ENCODE data around the gene WT1. TPM values are rescaled to one million over a fixed set of nuclear protein-coding genes. Genes with fewer than 3 reads are reported as not detected.

The WT1 gene
- total and polyA plus RNA-seq, 2 donors from 2014 or later: 0.66 to 15.0 TPM

DNA sequence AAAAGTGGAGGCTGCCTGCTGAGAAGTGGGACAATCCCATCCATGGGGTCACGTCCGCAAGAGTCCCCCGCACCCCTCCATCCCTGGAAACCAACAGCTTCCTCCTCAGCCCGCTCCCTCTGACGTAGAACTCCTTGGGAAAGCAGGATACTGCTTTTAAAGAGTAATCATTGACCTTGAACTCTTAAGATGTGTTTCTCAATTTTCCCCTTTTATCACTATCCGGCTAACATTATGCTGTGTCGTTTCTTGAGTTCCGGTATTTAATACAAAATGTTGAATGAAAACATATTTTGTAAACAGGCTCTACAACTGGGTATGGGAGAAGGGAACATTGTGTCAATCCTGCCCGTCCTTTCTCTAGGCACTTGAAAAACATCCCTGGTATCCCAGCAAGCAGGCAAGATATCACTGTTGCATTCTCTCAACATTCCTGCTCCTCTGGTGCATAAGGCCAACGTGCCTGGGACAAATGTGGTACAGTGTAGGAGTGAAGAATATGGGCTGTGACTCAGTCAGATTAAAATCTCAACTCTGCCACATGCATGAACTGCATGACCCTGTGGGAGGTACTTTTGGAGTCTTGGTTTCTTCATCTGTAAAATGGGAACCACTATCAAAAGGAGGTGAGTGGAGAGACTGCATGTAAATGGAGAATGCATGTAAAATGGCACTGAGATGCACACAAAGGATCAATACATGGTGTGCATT, 52.8 kb downstream of the WT1 start:
- Histone ChIP-seq H3K27me3 (ENCODE audit: control insufficient read depth, insufficient read depth, low read length) (no peaks in the 10 kb centered on the region), H3K9ac (ENCODE audit: low read length in 3 of 3) (no peak overlapping the region), H3K27ac (ENCODE audit: low read depth in 2 of 2, low read length in 2 of 2) (no peak overlapping the region), H3K4me3 (ENCODE audit: low read length in 3 of 3) (no peak overlapping the region), H3K9me3 (ENCODE audit: control insufficient read depth in 2 of 3, insufficient read depth in 1 of 3, low read length in 3 of 3) (no peaks in the 10 kb centered on the region), H3K4me1 (ENCODE audit: control insufficient read depth in 2 of 3, insufficient read depth in 2 of 3, low read depth in 1 of 3, low read length in 3 of 3) (no peaks in the 10 kb centered on the region), H3K36me3 (ENCODE audit: control insufficient read depth in 2 of 3, insufficient read depth in 3 of 3, low read length in 3 of 3) (peaks cover 0 to 4% (median 0%) of the 10 kb centered on the region in 3 donors)
- FAIRE-seq (no peak), DNase-seq (no peak)
- intact Hi-C loops (cut with DNase I): no loop called here
- TF ChIP-seq, protein P1, sequence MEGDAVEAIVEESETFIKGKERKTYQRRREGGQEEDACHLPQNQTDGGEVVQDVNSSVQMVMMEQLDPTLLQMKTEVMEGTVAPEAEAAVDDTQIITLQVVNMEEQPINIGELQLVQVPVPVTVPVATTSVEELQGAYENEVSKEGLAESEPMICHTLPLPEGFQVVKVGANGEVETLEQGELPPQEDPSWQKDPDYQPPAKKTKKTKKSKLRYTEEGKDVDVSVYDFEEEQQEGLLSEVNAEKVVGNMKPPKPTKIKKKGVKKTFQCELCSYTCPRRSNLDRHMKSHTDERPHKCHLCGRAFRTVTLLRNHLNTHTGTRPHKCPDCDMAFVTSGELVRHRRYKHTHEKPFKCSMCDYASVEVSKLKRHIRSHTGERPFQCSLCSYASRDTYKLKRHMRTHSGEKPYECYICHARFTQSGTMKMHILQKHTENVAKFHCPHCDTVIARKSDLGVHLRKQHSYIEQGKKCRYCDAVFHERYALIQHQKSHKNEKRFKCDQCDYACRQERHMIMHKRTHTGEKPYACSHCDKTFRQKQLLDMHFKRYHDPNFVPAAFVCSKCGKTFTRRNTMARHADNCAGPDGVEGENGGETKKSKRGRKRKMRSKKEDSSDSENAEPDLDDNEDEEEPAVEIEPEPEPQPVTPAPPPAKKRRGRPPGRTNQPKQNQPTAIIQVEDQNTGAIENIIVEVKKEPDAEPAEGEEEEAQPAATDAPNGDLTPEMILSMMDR (IDR thresholded peaks at IDR 0.05; ENCODE audit: borderline replicate concordance, extremely low read depth, insufficient read depth): no peak

DNA sequence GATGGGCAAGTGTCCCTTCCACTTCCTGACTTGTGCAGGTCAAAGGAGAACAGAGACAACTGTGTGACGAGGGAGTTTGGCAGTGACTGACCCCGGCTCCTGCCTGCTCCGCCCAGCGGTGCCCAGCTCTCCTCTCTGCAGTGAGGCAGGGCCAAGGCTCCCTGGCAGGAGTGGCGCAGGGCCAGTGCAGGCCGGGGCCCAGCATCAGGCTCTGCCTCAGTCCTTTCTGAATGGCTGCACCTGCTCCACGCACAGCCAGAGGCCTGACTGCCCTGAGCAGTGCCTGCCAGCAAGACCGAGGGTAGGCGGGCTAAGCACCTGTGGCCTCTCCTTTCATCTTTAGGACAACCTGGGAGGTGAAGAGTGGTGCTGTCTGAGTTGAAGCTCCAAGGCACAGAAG, 54.2 kb downstream of the WT1 start:
- H3K27ac ChIP-seq (ENCODE audit: low read depth in 2 of 2, low read length in 2 of 2): no peak overlapping the region
- no peak overlapping the region for H3K4me3 ChIP-seq (ENCODE audit: low read length in 3 of 3)
- H3K36me3 ChIP-seq (ENCODE audit: control insufficient read depth in 2 of 3, insufficient read depth in 3 of 3, low read length in 3 of 3): peaks cover 0 to 2% (median 0%) of the 10 kb centered on the region in 3 donors
- FAIRE-seq (no peak), DNase-seq (peak in 1 of 5 donors; percentile 53)
- H3K9me3 ChIP-seq (ENCODE audit: control insufficient read depth in 2 of 3, insufficient read depth in 1 of 3, low read length in 3 of 3): no peaks in the 10 kb centered on the region
- intact Hi-C loops (cut with DNase I): no loop called here
- H3K9ac ChIP-seq (ENCODE audit: low read length in 3 of 3): no peak overlapping the region
- H3K4me1 ChIP-seq (ENCODE audit: control insufficient read depth in 2 of 3, insufficient read depth in 2 of 3, low read depth in 1 of 3, low read length in 3 of 3): no peaks in the 10 kb centered on the region
- TF ChIP-seq, protein P1 (IDR thresholded peaks at IDR 0.05; ENCODE audit: borderline replicate concordance, extremely low read depth, insufficient read depth): no peak
- H3K27me3 ChIP-seq (ENCODE audit: control insufficient read depth, insufficient read depth, low read length): no peaks in the 10 kb centered on the region

DNA sequence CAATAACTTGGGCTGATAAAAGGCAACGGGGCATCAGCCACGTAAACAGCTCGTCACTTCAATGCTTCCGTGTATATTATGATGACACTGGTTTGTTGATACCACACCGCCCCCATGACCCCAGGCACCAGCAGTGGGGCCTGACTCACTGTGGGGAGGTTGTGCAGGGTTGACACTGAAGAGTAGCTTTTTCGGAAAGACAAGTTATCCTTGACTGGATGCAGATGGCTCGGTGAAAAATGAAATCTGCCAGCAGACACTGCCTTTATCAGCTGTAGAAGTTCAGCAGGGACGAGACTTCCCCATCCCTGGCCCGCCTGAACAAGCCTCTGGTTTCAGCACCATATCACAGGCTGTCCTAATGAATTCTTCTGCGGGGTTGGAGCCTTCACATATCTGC, 55.6 kb downstream of the WT1 start:
- DNase-seq (no peak), FAIRE-seq (no peak)
- Histone ChIP-seq H3K4me1 (ENCODE audit: control insufficient read depth in 2 of 3, insufficient read depth in 2 of 3, low read depth in 1 of 3, low read length in 3 of 3) (no peaks in the 10 kb centered on the region), H3K36me3 (ENCODE audit: control insufficient read depth in 2 of 3, insufficient read depth in 3 of 3, low read length in 3 of 3) (no peaks in the 10 kb centered on the region), H3K27me3 (ENCODE audit: control insufficient read depth, insufficient read depth, low read length) (no peaks in the 10 kb centered on the region), H3K4me3 (ENCODE audit: low read length in 3 of 3) (no peak overlapping the region), H3K9me3 (ENCODE audit: control insufficient read depth in 2 of 3, insufficient read depth in 1 of 3, low read length in 3 of 3) (no peaks in the 10 kb centered on the region), H3K27ac (ENCODE audit: low read depth in 2 of 2, low read length in 2 of 2) (no peak overlapping the region), H3K9ac (ENCODE audit: low read length in 3 of 3) (no peak overlapping the region)
- TF ChIP-seq, protein P1 (IDR thresholded peaks at IDR 0.05; ENCODE audit: borderline replicate concordance, extremely low read depth, insufficient read depth): no peak
- intact Hi-C loops (cut with DNase I): no loop called here
